Suprapubic skin (tissue), 4 donors: Measurements from ENCODE around the gene RUNX3.

Experiments used
- EP300 ChIP-seq: sonication (generic); formaldehyde crosslinking; IDR thresholded peaks from one replicate; pipeline ENCODE4 v1.6.1; 2017; ENCODE audit warnings: antibody characterized with exemption
- POLR2A ChIP-seq, 2 donors: fragments of 450-650 bp; IDR thresholded peaks; one replicate each; pipeline ENCODE4 v1.6.1; 2017; ENCODE audit warnings: antibody characterized with exemption in 2 of 2, mild to moderate bottlenecking in 2 of 2, moderate library complexity in 2 of 2
- POLR2AphosphoS5 ChIP-seq, 3 donors: sonication (generic); formaldehyde crosslinking; IDR thresholded peaks; one replicate each; pipeline ENCODE4 v1.6.1; 2017; ENCODE audit warnings: antibody characterized with exemption in 3 of 3
- TF ChIP-seq, protein P1 (sequence below), 2 donors: fragments of 200-600 bp in 1 of 2; fragments of 450-650 bp in 1 of 2; sonication (generic) in 1 of 2; IDR thresholded peaks; one replicate each; pipeline ENCODE4 v1.5.1; 2016 to 2019; ENCODE audit warnings: antibody characterized with exemption in 2 of 2, mild to moderate bottlenecking in 1 of 2, moderate library complexity in 1 of 2

DNA sequence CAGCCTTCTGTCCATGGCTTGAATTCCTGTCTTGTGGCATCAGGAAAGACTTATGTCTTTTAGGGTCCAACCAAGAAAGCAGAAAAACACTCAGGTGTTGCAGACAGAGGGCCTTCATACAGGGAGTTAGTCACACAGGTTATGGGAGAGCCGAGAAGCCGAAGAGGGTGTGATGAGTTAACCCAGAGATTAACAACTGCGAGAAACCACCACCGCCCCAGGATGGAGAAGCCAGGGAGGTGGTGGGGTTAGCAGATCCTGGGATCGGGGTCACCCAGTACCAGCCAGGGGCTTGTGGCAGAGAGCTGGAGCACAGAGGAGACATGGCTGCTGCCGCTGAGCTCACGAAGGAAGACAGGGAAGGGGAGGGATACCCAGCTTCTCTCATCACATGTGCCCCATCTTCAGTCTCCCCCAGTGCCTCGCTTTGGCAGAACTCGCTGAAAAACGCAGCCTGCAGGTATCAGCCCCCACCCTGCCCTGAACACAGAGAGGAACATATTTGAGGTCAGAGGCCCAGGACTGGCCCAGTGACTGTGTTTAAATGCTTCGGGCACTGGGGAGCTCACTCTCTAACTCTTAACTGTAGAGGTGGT lies 58.7 kb downstream of the RUNX3 start:
- TF ChIP-seq, protein P1, sequence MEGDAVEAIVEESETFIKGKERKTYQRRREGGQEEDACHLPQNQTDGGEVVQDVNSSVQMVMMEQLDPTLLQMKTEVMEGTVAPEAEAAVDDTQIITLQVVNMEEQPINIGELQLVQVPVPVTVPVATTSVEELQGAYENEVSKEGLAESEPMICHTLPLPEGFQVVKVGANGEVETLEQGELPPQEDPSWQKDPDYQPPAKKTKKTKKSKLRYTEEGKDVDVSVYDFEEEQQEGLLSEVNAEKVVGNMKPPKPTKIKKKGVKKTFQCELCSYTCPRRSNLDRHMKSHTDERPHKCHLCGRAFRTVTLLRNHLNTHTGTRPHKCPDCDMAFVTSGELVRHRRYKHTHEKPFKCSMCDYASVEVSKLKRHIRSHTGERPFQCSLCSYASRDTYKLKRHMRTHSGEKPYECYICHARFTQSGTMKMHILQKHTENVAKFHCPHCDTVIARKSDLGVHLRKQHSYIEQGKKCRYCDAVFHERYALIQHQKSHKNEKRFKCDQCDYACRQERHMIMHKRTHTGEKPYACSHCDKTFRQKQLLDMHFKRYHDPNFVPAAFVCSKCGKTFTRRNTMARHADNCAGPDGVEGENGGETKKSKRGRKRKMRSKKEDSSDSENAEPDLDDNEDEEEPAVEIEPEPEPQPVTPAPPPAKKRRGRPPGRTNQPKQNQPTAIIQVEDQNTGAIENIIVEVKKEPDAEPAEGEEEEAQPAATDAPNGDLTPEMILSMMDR (IDR thresholded peaks at IDR 0.05): no peak
- no peak for TF ChIP-seq POLR2AphosphoS5 (IDR thresholded peaks at IDR 0.05)
- TF ChIP-seq EP300: no peak
- no peak for TF ChIP-seq POLR2A (IDR thresholded peaks at IDR 0.05)
